PFSK-1 (cell line): ENCODE results near the gene SEMA3C.

Source experiments
- SIN3A ChIP-seq: IDR thresholded peaks from 2 replicates; pipeline ENCODE4 v1.6.1; 2012; ENCODE audit warnings: mild to moderate bottlenecking, low read length, moderate library complexity, borderline replicate concordance; ENCODE audit not compliant: insufficient read depth
- TAF1 ChIP-seq: IDR thresholded peaks from 2 replicates; pipeline ENCODE4 v1.6.1; 2012; ENCODE audit warnings: low read length, control low read depth, borderline replicate concordance; ENCODE audit not compliant: insufficient read depth

- TF ChIP-seq TAF1: no peak
- TF ChIP-seq SIN3A: no peak
Measured at GRCh38 chr7:80748363-80749042, 170.3 kb downstream of the SEMA3C start.
